Activated CD4-positive, alpha-beta memory T cell treated with anti-CD3 and anti-CD28 coated beads for 36 hours (primary cell): ENCODE measurements around the gene HAUS8. TPM values are rescaled to one million over a fixed set of nuclear protein-coding genes. Genes with fewer than 3 reads are reported as not detected.

ENCODE experiments used
- CTCF ChIA-PET: fragments of 350-600 bp; sonication (Branson Sonifier 250); formaldehyde crosslinking; loops from one replicate; lab custom pipeline; 2021; ENCODE audit warnings: antibody characterized with exemption, inconsistent platforms; lab: Charles Lee
- POLR2A ChIA-PET: fragments of 350-600 bp; sonication (Branson Sonifier 250); formaldehyde crosslinking; loops from one replicate; lab custom pipeline; 2021; ENCODE audit warnings: antibody characterized with exemption; lab: Charles Lee
- DNase-seq: peaks from one replicate; pipeline ENCODE4 v3.0.0-alpha.2; 2020
- H3K27ac Mint-ChIP-seq: one replicate; pipeline ENCODE4 v1.8.0; 2021; ENCODE audit warnings: mixed read lengths
- H3K27me3 Mint-ChIP-seq: one replicate; pipeline ENCODE4 v1.8.0; 2021; ENCODE audit warnings: mixed read lengths
- H3K36me3 Mint-ChIP-seq: one replicate; pipeline ENCODE4 v1.8.0; 2021; ENCODE audit warnings: mixed read lengths
- H3K4me1 Mint-ChIP-seq: one replicate; pipeline ENCODE4 v1.8.0; 2021; ENCODE audit warnings: low read depth, mixed read lengths
- H3K4me3 Mint-ChIP-seq: one replicate; pipeline ENCODE4 v1.8.0; 2021; ENCODE audit warnings: mild to moderate bottlenecking, mixed read lengths
- H3K9me3 Mint-ChIP-seq: one replicate; pipeline ENCODE4 v1.8.0; 2021; ENCODE audit warnings: mixed read lengths
- intact Hi-C: fragments of 100-400 bp; cut with micrococcal nuclease; formaldehyde crosslinking; loops from one replicate; pipeline ENCODE4 v1.15.1; 2023
- total RNA-seq, 2 experiments: library from RNA; stranded (reverse); gene quantifications; one replicate each; pipeline ENCODE4 v1.2.3, GENCODE V29; 2021

HAUS8 gene
- total RNA-seq, 2 experiments from 2014 or later, result 34.9 to 36.8 TPM

DNA sequence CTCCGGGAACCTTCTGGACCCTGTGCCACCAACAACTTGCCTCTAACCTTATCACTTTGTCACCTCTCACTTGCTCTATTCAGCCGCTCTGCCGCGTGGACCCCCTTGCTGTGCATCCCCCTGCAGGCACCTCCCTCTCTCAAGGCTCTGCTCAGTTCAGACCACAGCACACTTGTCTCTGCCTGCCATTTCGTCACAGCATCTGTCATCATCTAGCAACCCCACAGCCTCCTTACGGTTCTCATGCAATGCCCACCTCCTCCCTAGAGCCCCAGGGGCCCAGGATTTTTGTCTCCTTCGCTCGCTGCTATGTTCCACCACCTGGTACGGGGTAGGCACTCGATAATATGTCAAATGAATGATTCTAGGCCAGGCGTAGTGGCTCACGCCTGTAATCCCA is 4.8 kb downstream of the HAUS8 start:
- no peak for DNase-seq
- peaks cover 25% of the 10 kb centered on the region for H3K4me1 Mint-ChIP-seq
- ChIA-PET CTCF (interaction anchor here (0.7 kb wide), 1 partner anchor 164 kb away, joined by 3 read pairs; no protein-coding TSS in a partner anchor), POLR2A (no interaction called here)
- no peak overlapping the region for H3K27ac Mint-ChIP-seq
- intact Hi-C loops, result no loop called here
- H3K36me3 Mint-ChIP-seq, result peaks cover 42% of the 10 kb centered on the region
- H3K4me3 Mint-ChIP-seq, result no peak overlapping the region
- no peaks in the 10 kb centered on the region for H3K9me3 Mint-ChIP-seq
- H3K27me3 Mint-ChIP-seq, result no peaks in the 10 kb centered on the region

DNA sequence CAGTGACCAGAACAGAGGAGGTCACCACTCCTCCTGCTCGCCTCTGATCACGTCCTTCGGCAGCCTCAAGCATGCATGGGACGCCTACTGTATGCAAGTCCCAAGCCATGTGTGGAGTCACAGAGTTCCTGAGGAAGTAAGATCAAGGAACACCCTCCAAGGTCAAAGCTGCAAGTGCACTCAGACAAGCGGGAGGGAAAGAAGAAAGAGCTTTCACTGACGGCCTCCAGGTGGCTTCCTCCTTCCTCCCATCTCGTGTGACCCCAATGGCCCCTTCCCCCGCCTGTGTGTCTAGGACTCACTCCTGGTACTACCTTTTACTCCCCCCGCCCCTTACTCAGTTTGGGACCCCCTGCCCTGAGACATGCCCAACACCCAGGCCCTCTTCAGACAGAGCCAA is 6.1 kb downstream of the HAUS8 start:
- H3K4me1 Mint-ChIP-seq, result peaks cover 30% of the 10 kb centered on the region
- H3K36me3 Mint-ChIP-seq, result peaks cover 46% of the 10 kb centered on the region
- ChIA-PET CTCF (interaction anchor here (1.0 to 1.1 kb wide), 2 partner anchors 166 to 216 kb away, joined by 3 read pairs; no protein-coding TSS in a partner anchor), POLR2A (no interaction called here)
- intact Hi-C loops, result no loop called here
- no peak for DNase-seq
- H3K27ac Mint-ChIP-seq, result no peak overlapping the region
- H3K9me3 Mint-ChIP-seq, result no peaks in the 10 kb centered on the region
- H3K4me3 Mint-ChIP-seq, result no peak overlapping the region
- no peaks in the 10 kb centered on the region for H3K27me3 Mint-ChIP-seq

- no peak overlapping the region for H3K27ac Mint-ChIP-seq
Observed at GRCh38 chr19:17063428-17063827, 11.8 kb downstream of the HAUS8 start.

GRCh38 chr19:17061691-17062090 is 13.6 kb downstream of the HAUS8 start:
- POLR2A ChIA-PET, result no interaction called here
- H3K4me1 Mint-ChIP-seq, result peaks cover 25% of the 10 kb centered on the region
- peaks cover 32% of the 10 kb centered on the region for H3K36me3 Mint-ChIP-seq
- intact Hi-C loops, result no loop called here
- no peak overlapping the region for H3K27ac Mint-ChIP-seq
- no peak overlapping the region for H3K4me3 Mint-ChIP-seq
- CTCF ChIA-PET, result no interaction called here
- DNase-seq, result no peak
- no peaks in the 10 kb centered on the region for H3K9me3 Mint-ChIP-seq
- no peaks in the 10 kb centered on the region for H3K27me3 Mint-ChIP-seq

More at GRCh38 chr19:17063428-17063827, 11.8 kb downstream of the HAUS8 start:
- CTCF ChIA-PET, result interaction anchor here (1.3 kb wide), 1 partner anchor 11 kb away, joined by 6 read pairs; no protein-coding TSS in a partner anchor
- peaks cover 35% of the 10 kb centered on the region for H3K36me3 Mint-ChIP-seq
- H3K27me3 Mint-ChIP-seq, result no peaks in the 10 kb centered on the region
- intact Hi-C loops, result no loop called here
- no peak overlapping the region for H3K4me3 Mint-ChIP-seq
- no peaks in the 10 kb centered on the region for H3K9me3 Mint-ChIP-seq
- POLR2A ChIA-PET, result no interaction called here
- DNase-seq, result no peak
- peaks cover 29% of the 10 kb centered on the region for H3K4me1 Mint-ChIP-seq

GRCh38 chr19:17061205-17061604 is 14.0 kb downstream of the HAUS8 start:
- intact Hi-C loops, result no loop called here
- Mint-ChIP-seq H3K27ac (no peak overlapping the region), H3K36me3 (peaks cover 29% of the 10 kb centered on the region), H3K9me3 (no peaks in the 10 kb centered on the region), H3K4me3 (no peak overlapping the region), H3K27me3 (no peaks in the 10 kb centered on the region), H3K4me1 (peaks cover 25% of the 10 kb centered on the region)
- no peak for DNase-seq
- CTCF ChIA-PET, result no interaction called here
- POLR2A ChIA-PET, result no interaction called here

DNA sequence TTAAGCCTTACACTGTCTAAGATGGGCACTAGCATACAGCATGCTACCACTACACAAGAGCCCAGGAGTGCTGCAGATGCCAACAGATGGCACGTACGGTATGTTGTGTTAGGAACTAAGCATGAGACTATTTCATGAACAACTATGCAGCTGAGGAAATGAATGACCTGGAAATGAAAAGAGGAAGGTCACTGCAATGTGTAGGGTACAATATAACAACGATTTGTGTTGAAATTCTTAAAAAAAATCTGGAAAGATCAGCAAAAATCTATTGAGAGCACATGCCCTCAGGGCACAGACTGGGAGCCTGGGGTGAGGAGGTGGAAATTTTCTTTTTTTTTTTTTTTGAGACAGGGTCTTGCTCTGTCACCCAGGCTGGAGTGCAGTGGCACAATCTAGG is 14.4 kb downstream of the HAUS8 start:
- no peak overlapping the region for H3K27ac Mint-ChIP-seq
- peaks cover 25% of the 10 kb centered on the region for H3K4me1 Mint-ChIP-seq
- intact Hi-C loops, result no loop called here
- H3K9me3 Mint-ChIP-seq, result no peaks in the 10 kb centered on the region
- H3K27me3 Mint-ChIP-seq, result no peaks in the 10 kb centered on the region
- DNase-seq, result no peak
- ChIA-PET CTCF (no interaction called here), POLR2A (no interaction called here)
- no peak overlapping the region for H3K4me3 Mint-ChIP-seq
- peaks cover 31% of the 10 kb centered on the region for H3K36me3 Mint-ChIP-seq

- no peaks in the 10 kb centered on the region for H3K27me3 Mint-ChIP-seq
- intact Hi-C loops, result no loop called here
- DNase-seq, result no peak
- ChIA-PET POLR2A (no interaction called here), CTCF (no interaction called here)
- H3K36me3 Mint-ChIP-seq, result peaks cover 30% of the 10 kb centered on the region
- peaks cover 2% of the 10 kb centered on the region for H3K4me1 Mint-ChIP-seq
- no peaks in the 10 kb centered on the region for H3K9me3 Mint-ChIP-seq
- no peak overlapping the region for H3K4me3 Mint-ChIP-seq
- H3K27ac Mint-ChIP-seq, result no peak overlapping the region
Observed at GRCh38 chr19:17058236-17058635, 17.0 kb downstream of the HAUS8 start.

GRCh38 chr19:17055636-17056035 is 19.6 kb downstream of the HAUS8 start:
- ChIA-PET CTCF (interaction anchor here (0.6 kb wide), 1 partner anchor 42 kb away, joined by 8 read pairs; no protein-coding TSS in a partner anchor), POLR2A (no interaction called here)
- Mint-ChIP-seq H3K27me3 (no peaks in the 10 kb centered on the region), H3K27ac (no peak overlapping the region), H3K4me3 (no peak overlapping the region), H3K36me3 (peaks cover 41% of the 10 kb centered on the region), H3K9me3 (no peaks in the 10 kb centered on the region), H3K4me1 (no peaks in the 10 kb centered on the region)
- DNase-seq, result no peak
- intact Hi-C loops, result no loop called here

GRCh38 chr19:17054746-17055145 is 20.5 kb downstream of the HAUS8 start:
- no peak overlapping the region for H3K4me3 Mint-ChIP-seq
- intact Hi-C loops, result no loop called here
- DNase-seq, result no peak
- H3K27ac Mint-ChIP-seq, result no peak overlapping the region
- H3K27me3 Mint-ChIP-seq, result no peaks in the 10 kb centered on the region
- CTCF ChIA-PET, result no interaction called here
- no peaks in the 10 kb centered on the region for H3K9me3 Mint-ChIP-seq
- POLR2A ChIA-PET, result no interaction called here
- no peaks in the 10 kb centered on the region for H3K4me1 Mint-ChIP-seq
- peaks cover 42% of the 10 kb centered on the region for H3K36me3 Mint-ChIP-seq

GRCh38 chr19:17052439-17052838 is 22.8 kb downstream of the HAUS8 start:
- Mint-ChIP-seq H3K9me3 (no peaks in the 10 kb centered on the region), H3K27ac (no peak overlapping the region), H3K27me3 (no peaks in the 10 kb centered on the region), H3K4me3 (no peak overlapping the region), H3K36me3 (peaks cover 32% of the 10 kb centered on the region), H3K4me1 (no peaks in the 10 kb centered on the region)
- intact Hi-C loops, result loop anchor here (2.0 kb wide), 1 partner anchor 282 kb away; no protein-coding TSS in a partner anchor
- CTCF ChIA-PET, result interaction anchor here (0.5 to 1.5 kb wide), 10 partner anchors 9 to 386 kb away, joined by 3 to 14 read pairs (median 4); no protein-coding TSS in a partner anchor
- DNase-seq, result peak; percentile 31
- POLR2A ChIA-PET, result interaction anchor here (0.6 kb wide), 1 partner anchor 114 kb away, joined by 3 read pairs; no protein-coding TSS in a partner anchor

- ChIA-PET CTCF (no interaction called here), POLR2A (no interaction called here)
- Mint-ChIP-seq H3K4me1 (no peaks in the 10 kb centered on the region), H3K27ac (no peak overlapping the region), H3K4me3 (no peak overlapping the region), H3K27me3 (no peaks in the 10 kb centered on the region), H3K9me3 (no peaks in the 10 kb centered on the region), H3K36me3 (peaks cover 24% of the 10 kb centered on the region)
- DNase-seq, result no peak
- intact Hi-C loops, result no loop called here
Observed at GRCh38 chr19:17049711-17050280, 25.5 kb downstream of the HAUS8 start.

GRCh38 chr19:17048885-17049453 is 26.3 kb downstream of the HAUS8 start:
- H3K9me3 Mint-ChIP-seq, result no peaks in the 10 kb centered on the region
- DNase-seq, result no peak
- ChIA-PET POLR2A (no interaction called here), CTCF (no interaction called here)
- no peaks in the 10 kb centered on the region for H3K27me3 Mint-ChIP-seq
- no peak overlapping the region for H3K27ac Mint-ChIP-seq
- peaks cover 22% of the 10 kb centered on the region for H3K36me3 Mint-ChIP-seq
- intact Hi-C loops, result no loop called here
- H3K4me1 Mint-ChIP-seq, result no peaks in the 10 kb centered on the region
- no peak overlapping the region for H3K4me3 Mint-ChIP-seq
